ENCODE data around the gene MRPS10.
"Not testable (repeated sequence)": the region's sequence is repeated elsewhere in the genome, so short reads cannot be mapped to it uniquely, and the experiment has no call there.

MRPS10 gene

GRCh38 chr6:42182101-42182500 is 35.6 kb downstream of the MRPS10 start:
- H3K27ac ChIP-seq: no peak overlapping the region
- DNase-seq (ENCODE audit: low read depth, low spot score): no peak

- no peak for DNase-seq (ENCODE audit: low read depth, low spot score)
- no peak overlapping the region for H3K27ac ChIP-seq
These were observed 37.7 kb downstream of the MRPS10 start for GRCh38 chr6:42179945-42180313.

- no peak for DNase-seq (ENCODE audit: low read depth, low spot score)
- no peak overlapping the region for H3K27ac ChIP-seq
These were observed 38.3 kb downstream of the MRPS10 start for GRCh38 chr6:42179261-42179944.

GRCh38 chr6:42177514-42178364 is 39.9 kb downstream of the MRPS10 start:
- no peak overlapping the region for H3K27ac ChIP-seq
- DNase-seq (ENCODE audit: low read depth, low spot score): no peak

GRCh38 chr6:42176981-42177380 is 40.7 kb downstream of the MRPS10 start:
- no peak for DNase-seq (ENCODE audit: low read depth, low spot score)
- H3K27ac ChIP-seq: no peak overlapping the region

DNA sequence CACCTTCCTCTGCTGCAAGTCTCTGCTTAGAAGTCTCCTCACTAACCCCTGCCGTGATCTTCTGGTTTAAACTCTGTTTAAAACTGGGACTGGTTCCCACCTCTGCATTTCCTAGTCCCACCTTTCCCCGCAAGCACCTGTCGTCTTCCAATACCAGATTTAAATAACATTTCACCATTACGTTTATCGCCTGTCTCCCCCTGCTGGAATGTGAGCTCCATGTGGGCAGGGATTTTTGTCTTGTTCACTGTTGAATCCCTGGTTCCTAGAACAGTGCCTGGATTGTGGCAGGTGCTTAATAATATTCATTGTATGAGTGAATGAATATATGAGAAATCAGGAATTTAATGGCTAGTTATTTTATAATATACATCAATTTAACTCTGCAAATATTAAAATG is 41.8 kb downstream of the MRPS10 start:
- no peak overlapping the region for H3K27ac ChIP-seq
- DNase-seq (ENCODE audit: low read depth, low spot score): no peak

GRCh38 chr6:42173101-42173500 is 44.6 kb downstream of the MRPS10 start, which contains the start of gene GUCA1A:
Gene GUCA1A (plus strand): TSS chr6:42173364. CDS start chr6:42173614, 250 bp downstream.
- no peak for DNase-seq (ENCODE audit: low read depth, low spot score)
- H3K27ac ChIP-seq: no peak within 1 kb of the TSS

- no peak overlapping the region for H3K27ac ChIP-seq
- DNase-seq (ENCODE audit: low read depth, low spot score): no peak
These were observed 45.7 kb downstream of the MRPS10 start for GRCh38 chr6:42171813-42172581.

GRCh38 chr6:42169780-42170179 is 47.9 kb downstream of the MRPS10 start:
- DNase-seq (ENCODE audit: low read depth, low spot score); H3K27ac ChIP-seq: not testable (repeated sequence)

GRCh38 chr6:42168650-42169049 is 49.0 kb downstream of the MRPS10 start:
- no peak for DNase-seq (ENCODE audit: low read depth, low spot score)
- H3K27ac ChIP-seq: no peak overlapping the region

- H3K27ac ChIP-seq: no peak overlapping the region
- peak; percentile 26 for DNase-seq (ENCODE audit: low read depth, low spot score)
These were observed 51.1 kb downstream of the MRPS10 start for GRCh38 chr6:42166444-42167141.

DNA sequence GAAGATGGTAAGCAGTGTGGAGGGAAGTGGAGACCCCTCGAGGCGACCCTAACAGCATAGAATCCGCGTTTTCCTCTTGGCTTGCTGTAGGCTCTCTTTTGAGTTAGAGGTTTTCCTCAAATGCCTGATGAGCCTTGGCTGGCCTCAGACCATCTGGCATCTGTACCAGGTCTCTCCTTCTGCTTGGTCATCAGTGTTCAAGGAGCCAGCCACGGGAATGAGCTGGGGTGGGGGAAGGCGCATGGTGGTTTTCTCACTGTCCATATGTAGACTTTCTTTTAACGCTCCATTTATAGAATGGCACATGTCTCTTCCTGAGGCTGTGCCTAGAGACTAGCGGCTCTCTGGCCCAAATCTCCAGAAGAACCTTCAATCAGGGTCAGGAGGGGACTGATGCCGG is 52.6 kb downstream of the MRPS10 start:
- no peak for DNase-seq (ENCODE audit: low read depth, low spot score)
- H3K27ac ChIP-seq: no peak overlapping the region

GRCh38 chr6:42163981-42164380 is 53.7 kb downstream of the MRPS10 start:
- no peak for DNase-seq (ENCODE audit: low read depth, low spot score)
- no peak overlapping the region for H3K27ac ChIP-seq

- DNase-seq (ENCODE audit: low read depth, low spot score): no peak
These were observed 54.8 kb downstream of the MRPS10 start for GRCh38 chr6:42162812-42163211.

GRCh38 chr6:42162384-42162783 is 55.3 kb downstream of the MRPS10 start:
- no peak overlapping the region for H3K27ac ChIP-seq
- no peak for DNase-seq (ENCODE audit: low read depth, low spot score)

More at GRCh38 chr6:42162812-42163211, 54.8 kb downstream of the MRPS10 start:
- H3K27ac ChIP-seq: no peak overlapping the region

GRCh38 chr6:42159431-42160024 is 58.1 kb downstream of the MRPS10 start:
- peak overlapping the region; percentile 11 for H3K27ac ChIP-seq
- DNase-seq (ENCODE audit: low read depth, low spot score): no peak

DNA sequence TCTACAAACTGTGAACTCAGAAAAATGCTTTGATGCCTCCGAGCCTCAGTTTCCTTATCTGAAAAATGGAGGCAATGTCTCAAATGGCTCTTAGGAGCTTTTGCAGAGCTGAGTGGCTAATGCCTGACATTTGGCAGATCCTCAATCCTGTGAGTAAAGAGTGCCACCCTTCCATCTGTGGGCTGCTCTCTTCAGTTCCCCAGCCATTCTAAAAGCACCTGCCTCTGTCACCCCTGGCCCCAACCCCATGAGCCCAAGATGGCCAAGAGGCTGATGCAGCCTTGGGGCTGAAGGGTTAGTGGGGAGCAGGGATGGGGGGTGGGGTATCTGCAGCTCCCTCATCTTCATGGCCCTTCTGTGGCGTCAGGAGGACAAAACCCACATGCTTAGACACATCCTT is 59.0 kb downstream of the MRPS10 start:
- no peak for DNase-seq (ENCODE audit: low read depth, low spot score)
- H3K27ac ChIP-seq: peak overlapping the region; percentile 11

DNA sequence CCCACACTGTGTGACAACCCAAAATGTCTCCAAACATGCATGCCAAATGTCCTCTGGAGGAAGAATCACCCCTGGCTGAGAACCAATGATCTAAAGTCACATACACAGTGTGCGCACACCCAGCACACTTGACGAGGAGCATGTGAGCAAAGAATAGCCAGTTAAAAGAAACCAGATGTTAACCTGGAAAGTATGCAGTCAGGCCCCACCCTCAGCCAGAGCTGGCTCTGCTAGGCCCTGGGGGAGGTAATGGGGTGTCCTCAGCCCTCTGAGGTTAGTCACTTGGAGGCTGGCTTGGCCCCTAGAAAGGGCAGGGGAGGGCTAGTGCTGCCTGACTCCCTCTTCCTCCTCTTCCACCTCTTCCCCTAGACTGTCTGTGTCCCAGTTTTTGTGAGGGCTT is 59.6 kb downstream of the MRPS10 start:
- DNase-seq (ENCODE audit: low read depth, low spot score): no peak
- peak overlapping the region; percentile 11 for H3K27ac ChIP-seq
